HG02973 (cell line): Measurements from ENCODE around the gene GKAP1.
"Not testable (repeated sequence)": the region's sequence is repeated elsewhere in the genome, so short reads cannot be mapped to it uniquely, and the experiment has no call there.

Experiments used
- ATAC-seq: cut with Tn5 transposase; IDR thresholded peaks from one replicate; pipeline ENCODE4 v1.9.1; 2021; ENCODE audit warnings: moderate library complexity; ENCODE audit not compliant: unreplicated experiment

The GKAP1 gene

DNA sequence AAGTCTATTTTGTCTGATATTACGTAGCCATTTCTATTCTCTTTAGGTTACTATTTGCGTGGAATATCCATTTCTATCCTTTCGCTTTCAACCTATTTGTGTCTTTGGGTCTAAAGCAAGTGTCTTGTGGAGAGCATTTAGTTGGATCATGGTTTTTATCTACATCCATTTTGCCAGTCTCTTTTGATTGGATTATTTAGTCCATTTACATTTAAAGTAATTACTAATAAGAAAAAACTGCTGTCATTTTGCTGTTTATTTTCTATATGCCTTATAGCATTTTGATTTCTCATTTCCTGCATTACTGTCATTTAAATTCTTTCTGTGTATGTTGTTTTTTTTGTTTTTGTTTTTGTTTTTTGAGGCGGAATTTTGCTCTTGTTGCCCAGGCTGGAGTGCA, 83.8 kb downstream of the GKAP1 start:
- no peak for ATAC-seq

DNA sequence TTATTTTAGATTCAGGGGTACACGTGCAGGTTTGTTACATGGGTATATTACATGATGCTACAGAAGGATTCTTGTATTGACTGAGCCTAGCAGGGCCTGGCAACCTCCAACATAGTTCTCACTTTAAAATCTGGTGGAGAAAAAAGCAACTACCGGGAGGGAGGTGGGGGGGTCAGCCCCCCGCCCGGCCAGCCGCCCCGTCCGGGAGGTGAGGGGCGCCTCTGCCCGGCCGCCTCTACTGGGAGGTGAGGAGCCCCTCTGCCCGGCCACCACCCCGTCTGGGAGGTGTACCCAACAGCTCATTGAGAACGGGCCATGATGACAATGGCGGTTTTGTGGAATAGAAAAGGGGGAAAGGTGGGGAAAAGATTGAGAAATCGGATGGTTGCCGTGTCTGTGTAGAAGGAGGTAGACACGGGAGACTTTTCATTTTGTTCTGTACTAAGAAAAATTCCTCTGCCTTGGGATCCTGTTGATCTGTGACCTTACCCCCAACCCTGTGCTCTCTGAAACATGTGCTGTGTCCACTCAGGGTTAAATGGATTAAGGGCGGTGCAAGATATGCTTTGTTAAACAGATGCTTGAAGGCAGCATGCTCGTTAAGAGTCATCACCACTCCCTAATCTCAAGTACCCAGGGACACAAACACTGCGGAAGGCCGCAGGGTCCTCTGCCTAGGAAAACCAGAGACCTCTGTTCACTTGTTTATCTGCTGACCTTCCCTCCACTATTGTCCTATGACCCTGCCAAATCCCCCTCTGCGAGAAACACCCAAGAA, 88.8 kb downstream of the GKAP1 start:
- ATAC-seq = not testable (repeated sequence)

DNA sequence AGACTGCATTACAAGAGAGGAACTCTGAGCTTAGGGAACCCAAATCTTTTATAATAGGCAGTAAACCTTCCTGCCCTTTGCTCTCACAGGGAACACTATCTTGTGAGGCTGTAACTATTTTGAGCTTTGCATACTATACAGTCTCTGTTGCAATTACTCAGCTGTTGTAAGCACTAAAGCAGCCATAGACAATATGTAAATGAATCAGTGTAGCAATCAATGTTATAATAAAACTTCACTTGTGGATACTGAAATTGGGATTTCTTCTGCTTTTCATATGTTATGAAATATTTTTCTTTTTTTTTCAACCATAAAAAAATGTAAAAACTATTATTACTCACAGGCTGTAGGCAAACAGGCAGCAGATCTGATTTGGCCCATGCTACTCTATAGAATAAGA, 93.1 kb downstream of the GKAP1 start:
- ATAC-seq = no peak

DNA sequence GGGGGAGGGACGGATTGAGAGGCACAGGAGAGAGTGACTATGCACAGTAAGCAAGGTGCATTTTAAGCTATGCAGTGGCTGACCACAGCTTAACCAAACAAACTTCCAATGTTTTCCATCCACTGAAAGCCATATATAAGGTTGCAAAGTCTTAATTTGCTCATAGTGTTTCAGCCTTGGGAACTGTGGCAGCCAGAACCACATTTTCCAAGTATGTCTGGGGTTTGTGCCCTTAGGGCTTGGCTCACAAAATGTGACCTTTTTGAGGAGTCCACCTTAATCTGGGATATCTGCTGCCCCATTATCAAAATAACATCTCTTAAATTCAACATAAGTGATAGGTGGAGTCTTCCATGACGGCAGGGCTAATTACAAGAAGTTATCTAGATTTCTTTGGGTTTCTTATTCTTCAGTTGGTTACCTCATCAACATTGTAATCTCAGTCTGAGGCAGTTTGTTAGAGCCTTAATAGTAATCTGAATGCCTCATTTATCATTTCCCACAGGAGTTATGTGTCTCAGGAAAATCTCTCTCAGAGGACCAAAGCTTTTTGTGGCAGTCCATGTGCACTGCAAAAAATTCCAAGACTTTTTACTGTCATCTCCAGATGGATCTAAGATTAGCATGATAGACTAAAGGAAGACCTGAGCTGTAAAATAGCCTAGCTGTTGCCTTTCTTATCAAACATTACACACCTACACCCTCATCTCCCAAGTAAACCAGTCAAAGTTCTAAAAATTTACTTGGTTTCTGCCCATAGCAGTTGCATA, 94.7 kb downstream of the GKAP1 start:
- ATAC-seq = no peak

DNA sequence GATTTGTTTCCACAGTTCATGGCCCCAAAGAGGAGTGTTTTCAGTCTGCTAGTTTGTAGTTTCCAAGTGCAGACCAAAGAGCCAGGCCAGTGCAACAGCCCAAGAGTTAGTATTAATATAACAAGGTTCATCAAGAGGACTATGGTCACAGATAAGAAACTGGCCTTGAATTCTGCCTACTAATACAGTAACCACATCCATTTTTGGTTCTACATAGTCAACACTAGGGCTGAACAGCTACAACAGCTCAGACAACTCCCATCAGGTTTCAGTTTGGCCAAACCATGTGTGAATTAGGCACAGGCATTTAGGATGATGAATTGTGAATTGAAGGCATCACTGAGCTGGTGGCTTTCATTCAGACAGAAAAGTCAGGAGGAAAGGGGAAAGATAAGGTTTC, 96.1 kb downstream of the GKAP1 start:
- no peak for ATAC-seq

DNA sequence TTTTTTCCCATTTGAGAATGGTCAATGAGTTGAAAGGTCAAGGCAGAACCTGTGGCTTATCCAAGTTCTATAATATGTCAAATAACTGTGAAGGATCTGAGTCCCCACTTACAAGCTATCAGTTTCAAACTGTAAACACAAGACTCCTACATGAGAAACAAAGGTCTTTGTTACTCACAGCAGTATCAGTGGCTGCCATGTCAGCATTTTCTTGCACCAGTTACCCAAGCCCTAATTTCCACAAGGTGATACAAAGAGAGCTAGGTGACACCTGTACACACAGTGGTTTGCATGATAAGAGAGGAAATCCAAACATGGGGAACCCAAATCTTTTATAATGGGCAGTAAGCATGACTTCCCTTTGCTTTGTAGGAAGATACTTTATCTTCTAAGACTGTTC, 101.8 kb downstream of the GKAP1 start:
- ATAC-seq = no peak

DNA sequence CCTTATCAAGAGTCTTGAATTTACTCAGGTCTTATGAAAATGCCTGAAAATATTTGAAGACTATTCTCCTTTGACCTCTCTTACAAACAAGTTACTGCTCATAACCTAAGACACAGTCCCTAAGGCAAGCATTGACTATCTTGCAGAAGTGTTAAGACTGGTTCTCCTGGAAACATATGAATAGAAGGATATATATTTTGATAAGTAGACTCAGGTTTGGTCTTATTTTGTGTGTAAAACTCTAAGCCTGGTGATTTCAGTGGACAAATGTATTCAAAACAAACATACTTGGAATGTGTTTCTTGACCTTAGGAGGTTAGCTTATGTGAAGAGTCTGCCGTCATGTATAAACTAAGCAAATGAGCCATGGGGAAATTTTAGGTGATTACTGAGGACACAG, 102.3 kb downstream of the GKAP1 start:
- ATAC-seq = no peak

DNA sequence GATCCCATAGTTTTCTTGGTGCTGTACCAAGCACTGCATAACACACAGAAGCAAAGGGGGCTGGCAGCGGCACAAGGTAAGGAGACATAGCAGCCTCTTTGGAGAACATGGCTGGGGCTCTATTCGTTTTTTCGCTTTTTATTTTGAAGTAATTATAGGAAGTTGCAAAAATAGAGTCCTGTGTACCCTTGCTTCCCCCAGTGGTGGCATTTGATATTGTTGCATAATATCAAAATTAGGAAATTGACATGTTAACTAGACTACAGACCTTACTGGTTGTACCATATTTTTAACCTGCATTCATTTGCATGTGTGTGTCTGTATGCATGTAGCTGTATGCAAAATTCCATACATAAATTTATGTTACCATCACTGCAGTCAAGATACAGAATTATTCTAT, 103.2 kb downstream of the GKAP1 start:
- ATAC-seq = peak; percentile 54

DNA sequence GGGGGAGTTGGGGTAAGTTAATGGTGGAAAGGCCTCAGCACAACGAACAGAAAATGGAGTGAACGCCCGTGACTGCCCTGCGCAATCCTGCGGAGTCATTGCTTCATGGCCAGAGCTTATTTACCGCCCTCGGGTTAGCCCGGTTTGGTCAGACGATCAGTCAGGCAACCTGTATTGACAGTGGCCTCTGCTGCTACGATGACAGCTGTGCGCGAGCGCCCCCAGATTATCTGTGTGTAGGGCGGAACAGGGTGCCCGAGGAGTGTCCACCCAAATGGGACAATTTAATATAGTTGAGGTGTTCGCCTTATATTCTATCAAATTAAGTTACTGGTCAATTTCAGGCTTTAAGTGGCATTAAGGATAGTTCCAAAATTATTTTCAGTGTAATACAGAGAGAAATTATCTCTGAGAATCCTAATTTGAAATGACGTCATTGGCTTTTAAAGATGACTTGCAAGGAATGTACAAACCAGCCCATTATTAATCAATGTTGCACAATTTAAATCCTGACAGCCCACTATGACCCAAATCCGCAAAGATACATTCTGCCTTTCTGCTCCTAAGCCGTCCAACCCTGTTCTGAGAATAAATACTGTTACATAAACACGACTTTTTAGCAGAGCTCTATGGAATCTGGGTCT, 108.9 kb downstream of the GKAP1 start:
- peak; percentile 43 for ATAC-seq

DNA sequence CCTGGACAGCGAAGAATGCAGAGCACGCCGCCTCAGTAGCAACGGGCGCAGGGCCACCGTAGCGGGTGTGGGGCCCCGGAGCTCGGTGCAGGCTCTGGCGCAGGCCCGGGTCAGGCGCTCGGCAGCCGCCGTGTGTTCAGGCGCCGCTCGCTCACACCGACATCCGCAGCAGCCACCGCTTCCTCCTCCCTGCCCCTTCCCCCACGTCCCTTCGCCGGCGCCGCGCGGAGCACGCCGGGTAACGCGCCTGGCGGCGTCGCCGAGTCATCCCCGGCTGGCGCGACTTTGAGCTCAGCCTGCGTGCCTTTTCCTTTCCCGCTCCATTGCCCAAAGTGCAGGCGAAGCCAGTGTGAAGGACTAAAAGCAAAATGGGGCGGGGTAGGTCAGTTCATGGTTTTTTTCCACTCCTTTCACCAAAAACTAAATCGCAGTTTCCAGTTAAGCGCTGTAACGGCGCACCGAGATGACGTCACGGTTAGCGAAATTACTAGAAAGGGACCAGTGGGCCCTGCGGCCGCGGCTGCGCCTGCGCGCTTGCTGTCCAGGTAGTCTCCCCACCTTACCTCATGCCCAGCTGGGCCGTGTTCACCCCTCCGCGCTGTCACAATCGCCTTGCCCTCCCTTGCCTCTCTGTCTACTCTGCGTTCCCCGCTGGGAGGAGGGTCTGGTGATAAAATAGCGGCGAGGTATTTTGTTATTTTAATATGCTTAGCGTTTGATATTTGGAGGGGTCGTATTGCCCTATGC, 109.6 kb downstream of the GKAP1 start, which contains the start of gene UBQLN1:
Gene UBQLN1 (minus strand): TSS at position 191 of the 747 bp plus-strand sequence. CDS start 279 bp downstream, outside the sequence.
- ATAC-seq = peak; percentile 67

DNA sequence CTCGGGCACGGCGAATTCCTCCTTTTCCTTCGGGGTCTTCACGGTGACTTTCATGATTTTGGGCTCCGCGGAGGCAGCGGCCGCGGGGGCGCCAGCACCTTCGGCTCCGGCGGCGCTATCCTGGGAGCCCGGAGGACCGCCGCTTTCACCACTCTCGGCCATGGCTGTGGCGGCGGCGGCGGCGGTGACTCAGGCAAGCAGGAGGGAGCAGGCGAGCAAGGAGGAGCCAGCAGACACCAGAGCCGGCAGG, 110.1 kb downstream of the GKAP1 start:
- peak; percentile 41 for ATAC-seq

DNA sequence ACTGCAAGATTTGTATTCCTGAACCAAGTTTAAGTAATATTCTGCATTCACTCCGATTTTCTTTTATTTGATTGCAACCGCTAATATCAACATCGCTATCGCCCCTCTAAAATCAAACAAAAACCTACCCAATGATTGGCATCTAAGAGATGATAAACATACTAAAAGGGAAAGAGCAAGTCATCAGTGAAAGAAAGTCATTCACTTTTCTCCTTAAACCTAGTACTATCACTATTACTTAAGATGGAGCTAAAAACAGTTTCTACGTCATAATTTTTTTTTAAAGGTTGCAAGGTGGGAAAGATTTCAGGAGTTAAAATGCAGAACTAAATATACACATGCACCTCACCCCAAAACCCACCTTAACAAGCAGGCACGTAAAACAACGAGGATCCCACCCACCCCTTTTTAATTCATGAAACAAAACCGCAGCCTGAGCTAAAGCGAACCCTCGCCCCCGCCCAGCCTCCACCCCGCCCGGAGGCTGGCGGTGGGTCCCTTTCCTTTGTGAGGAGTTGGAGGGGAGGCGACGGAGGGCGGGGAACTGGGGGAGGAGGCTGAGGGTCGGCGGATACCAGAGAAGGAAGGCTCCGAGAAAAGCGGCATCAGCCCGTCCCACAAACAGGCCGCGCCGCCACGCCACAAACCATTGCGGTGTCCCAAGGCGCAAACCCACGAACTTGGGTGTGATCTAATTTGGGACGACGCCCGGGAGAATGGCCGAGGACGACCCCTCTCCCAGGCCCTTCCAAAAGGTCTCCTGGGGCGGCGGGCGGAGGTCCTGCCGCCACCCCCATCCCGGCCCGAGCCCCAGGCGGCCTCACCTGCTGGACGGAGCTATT, 110.7 kb downstream of the GKAP1 start:
- ATAC-seq = peak; percentile 8

DNA sequence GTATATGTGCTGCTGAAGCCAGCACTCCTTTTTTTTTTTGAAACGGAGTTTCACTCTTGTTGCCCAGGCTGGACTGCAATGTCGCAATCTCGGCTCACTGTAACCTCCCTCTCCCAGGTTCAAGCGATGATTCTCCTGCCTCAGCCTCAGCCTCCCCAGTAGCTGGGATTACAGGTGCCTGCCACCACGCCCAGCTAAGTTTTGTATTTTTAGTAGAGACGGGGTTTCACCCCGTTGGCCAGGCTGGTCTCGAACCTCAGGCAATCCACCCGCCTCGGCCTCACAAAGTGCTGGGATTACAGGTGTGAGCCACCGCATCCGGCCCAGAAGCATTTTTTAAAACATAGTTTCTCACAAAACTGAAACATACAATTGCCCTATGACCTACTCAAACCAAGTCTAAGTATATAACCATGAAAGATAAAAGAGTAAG, 112.3 kb downstream of the GKAP1 start:
- ATAC-seq = not testable (repeated sequence)

DNA sequence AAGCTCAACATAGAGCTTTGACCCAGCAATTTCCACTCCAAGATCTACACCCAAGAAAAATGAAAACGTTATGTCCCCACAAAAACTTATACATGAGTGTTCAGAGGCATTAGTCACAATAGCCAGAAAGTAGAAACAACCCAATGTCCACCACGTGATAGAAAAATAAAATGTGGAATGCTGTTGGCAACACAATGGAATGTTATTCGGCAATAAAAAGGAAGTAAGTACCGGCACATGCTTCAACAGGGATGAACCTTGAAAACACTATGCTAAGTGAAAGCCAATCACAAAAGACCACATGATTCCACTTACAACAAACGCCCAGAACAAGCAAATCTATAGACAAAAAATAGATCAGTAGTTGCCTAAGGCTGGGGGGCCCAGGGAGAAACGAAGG, 115.8 kb downstream of the GKAP1 start:
- no peak for ATAC-seq

DNA sequence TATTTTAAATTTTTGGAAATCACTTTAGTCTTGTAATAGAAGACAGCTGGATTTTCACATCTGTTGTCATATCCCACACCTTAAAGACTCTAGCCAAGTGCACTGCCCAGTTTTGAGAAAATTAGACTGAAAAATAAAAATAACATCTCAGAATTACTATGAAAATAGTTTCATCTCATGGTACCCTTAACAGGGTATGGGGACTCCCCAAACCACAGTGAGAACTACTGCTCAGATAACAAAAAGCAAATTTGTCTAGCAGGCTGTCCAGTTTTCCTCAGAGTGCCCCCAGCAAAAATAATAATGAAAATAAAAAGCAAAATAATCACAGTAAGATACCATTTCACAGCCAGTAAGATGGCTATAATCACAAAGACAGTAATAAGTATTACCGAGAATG, 116.3 kb downstream of the GKAP1 start:
- no peak for ATAC-seq

DNA sequence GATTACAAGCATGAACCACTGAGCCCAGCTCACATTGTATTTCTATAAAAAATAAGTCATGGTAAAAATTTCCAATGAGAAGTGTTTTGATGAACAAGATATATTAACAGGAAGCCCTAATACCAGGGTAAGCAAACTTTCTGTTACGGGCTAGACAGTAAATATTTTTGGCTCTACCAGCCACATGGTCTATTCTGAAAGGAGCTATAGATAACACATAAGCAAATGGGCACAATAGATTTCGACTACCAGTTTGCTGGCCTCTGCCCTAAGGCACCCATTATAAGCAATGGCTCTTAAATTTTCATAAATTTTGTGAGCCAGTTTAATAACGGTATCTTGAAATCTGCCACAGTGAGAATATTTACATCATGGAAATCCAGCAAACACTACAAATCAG, 118.0 kb downstream of the GKAP1 start:
- no peak for ATAC-seq

DNA sequence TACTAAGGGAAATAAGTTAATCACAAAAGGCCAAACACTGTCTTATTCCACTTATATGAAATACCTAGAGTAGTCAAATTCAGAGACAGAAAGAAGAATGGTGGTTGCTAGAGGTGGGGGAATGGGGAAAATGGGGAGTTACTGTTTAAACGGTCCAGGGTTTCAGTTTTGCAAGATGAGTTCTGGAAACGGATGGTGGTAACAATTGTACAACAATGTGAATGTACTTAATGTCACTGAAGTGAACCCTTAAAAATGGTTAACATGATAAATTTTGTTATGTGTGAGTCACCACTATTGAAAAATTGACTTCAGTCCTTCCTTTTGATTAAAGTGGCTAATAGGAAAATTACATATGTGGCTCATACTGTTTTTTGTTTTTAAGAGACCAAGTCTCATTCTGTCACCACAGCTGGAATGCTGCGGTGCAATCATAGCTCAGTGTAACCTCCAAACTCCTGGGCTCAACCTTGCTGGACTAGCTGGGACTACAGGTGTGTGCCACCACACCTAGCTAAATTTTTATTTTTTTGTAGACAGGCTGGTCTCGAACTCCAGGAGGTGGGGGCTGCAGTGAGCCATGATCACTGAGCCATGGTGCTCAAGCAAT, 118.5 kb downstream of the GKAP1 start:
- peak; percentile 44 for ATAC-seq

DNA sequence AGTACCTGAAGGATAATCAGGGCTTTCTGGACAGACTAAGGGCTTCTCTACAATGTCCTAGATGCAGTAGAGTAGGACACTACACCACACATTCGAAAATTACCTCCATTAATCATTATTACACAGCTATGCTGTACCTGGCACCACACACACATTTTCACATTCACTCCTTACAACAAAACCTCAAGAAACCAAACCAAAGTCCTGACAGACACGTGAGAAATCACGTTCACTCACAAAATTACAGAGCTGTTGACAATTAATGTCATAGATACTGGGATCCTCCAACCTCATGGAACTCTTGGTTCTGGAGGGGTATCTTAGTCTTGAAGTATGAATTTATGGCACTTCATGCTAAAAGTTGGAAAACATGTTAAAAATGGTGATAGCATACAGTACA, 126.1 kb downstream of the GKAP1 start:
- no peak for ATAC-seq
